GM12801 (cell line): ENCODE data around the gene NDOR1.

Experiments used
- CTCF ChIP-seq: IDR thresholded peaks from one replicate; pipeline ENCODE4 v1.5.1; 2011; ENCODE audit warnings: control low read depth; ENCODE audit not compliant: insufficient read length; ENCODE audit errors: extremely low read depth

The NDOR1 gene

GRCh38 chr9:137182836-137183235 is 22.7 kb upstream of the NDOR1 start:
- TF ChIP-seq CTCF: no peak

DNA sequence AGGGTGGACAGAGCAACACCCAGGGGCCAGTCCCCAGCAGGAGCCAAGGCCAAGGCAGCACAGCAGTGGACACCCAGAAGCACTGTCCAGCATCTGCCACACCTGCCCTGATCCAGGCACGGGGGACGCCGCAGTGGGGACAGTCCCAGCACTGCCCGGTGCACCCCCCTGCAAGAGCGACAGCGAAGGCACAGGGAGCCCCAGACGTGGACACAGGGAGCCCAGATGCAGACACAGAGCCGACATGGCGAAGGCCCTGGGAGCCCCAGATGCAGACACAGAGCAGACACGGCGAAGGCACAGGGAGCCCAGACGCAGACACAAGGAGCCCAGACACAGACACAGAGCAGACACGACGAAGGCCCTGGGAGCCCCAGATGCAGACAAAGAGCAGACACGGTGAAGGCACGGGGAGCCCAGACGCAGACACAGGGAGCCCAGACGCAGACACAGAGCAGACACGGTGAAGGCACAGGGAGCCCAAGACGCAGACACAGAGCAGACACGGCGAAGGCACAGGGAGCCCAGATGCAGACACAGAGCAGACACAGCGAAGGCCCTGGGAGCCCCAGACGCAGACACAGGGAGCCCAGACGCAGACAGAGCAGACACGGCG is 21.4 kb upstream of the NDOR1 start:
- no peak for TF ChIP-seq CTCF

- TF ChIP-seq CTCF: no peak
Measured at GRCh38 chr9:137184881-137185660, 20.4 kb upstream of the NDOR1 start.

DNA sequence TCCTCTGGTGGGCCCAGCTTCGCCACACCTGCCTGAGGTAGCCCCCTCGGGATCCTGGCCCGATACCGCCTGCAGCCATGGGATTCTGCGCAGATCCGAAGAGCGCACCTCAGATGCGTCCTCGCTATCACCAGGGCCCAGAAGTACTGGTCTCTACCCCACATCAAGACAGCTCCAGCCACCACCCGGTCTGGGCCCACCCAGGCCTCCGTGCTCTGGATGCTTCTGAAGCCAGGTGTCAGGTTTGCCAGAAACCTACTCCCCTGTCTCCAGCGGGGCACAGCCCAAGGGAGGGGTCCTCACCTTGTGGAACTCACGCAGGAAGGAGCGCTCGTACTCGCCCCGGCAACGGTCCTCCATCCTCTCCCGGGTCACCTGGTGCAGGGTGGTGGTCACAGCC is 19.6 kb upstream of the NDOR1 start:
- TF ChIP-seq CTCF: no peak

DNA sequence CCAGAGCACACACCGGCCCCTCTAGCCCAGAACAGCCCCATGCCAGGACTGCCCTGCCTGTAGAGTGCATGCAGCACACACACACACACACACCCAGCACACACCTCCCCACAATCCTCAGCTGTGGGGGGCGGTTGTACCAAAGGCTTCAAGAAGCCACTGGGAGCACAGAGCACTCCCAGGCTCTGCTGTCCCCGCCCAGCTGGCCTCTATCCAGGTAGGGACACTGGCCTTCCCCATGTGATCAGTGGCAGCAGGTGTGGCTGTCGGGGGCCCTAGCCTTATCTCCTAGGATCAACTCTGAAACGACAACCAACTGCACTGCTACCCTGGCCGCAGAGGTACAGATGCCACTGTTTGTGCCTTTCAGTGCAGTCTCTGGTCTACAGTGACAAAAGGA is 19.1 kb upstream of the NDOR1 start:
- TF ChIP-seq CTCF: no peak

DNA sequence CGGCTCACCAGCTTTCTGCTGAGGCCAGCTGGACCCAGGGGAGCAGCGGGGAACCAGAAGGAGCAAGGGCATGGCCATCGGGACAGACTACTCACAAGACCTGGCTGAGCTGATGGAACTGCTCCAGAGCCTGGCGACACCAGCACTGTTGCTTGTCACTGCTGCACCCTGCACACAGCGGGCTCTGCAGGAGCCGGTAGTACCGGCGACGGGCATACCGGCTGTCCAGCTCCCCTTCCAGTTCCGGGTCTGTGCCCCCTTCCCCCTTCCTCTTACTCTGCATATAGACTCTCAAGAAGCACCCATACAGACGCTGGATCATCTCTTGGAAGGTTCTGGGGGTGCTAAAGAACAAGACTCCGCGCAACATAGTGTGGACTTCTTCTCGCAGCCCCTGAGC is 18.1 kb upstream of the NDOR1 start:
- no peak for TF ChIP-seq CTCF

GRCh38 chr9:137188086-137188489 is 17.4 kb upstream of the NDOR1 start:
- TF ChIP-seq CTCF: no peak
